ENCODE data around the gene PRPS1L1.

The PRPS1L1 gene

GRCh38 chr7:18030758-18031157 is 3.1 kb upstream of the PRPS1L1 start:
- Mint-ChIP-seq H3K27me3 (no peaks in the 10 kb centered on the region), H3K4me3 (no peak overlapping the region), H3K36me3 (no peaks in the 10 kb centered on the region), H3K4me1 (no peaks in the 10 kb centered on the region), H3K9me3 (no peaks in the 10 kb centered on the region), H3K27ac (no peak overlapping the region)

GRCh38 chr7:18020138-18020715 is 7.4 kb downstream of the PRPS1L1 start:
- Mint-ChIP-seq H3K27me3 (peaks cover 12% of the 10 kb centered on the region), H3K9me3 (peaks cover 3% of the 10 kb centered on the region), H3K27ac (no peak overlapping the region), H3K4me1 (no peaks in the 10 kb centered on the region), H3K4me3 (no peak overlapping the region), H3K36me3 (no peaks in the 10 kb centered on the region)

- Mint-ChIP-seq H3K36me3 (no peaks in the 10 kb centered on the region), H3K27me3 (peaks cover 15% of the 10 kb centered on the region), H3K4me1 (no peaks in the 10 kb centered on the region), H3K9me3 (peaks cover 3% of the 10 kb centered on the region), H3K27ac (no peak overlapping the region), H3K4me3 (no peak overlapping the region)
Observed at GRCh38 chr7:18019555-18019954, 8.1 kb downstream of the PRPS1L1 start.

- H3K9me3 Mint-ChIP-seq = peaks cover 3% of the 10 kb centered on the region
- H3K4me3 Mint-ChIP-seq = no peak overlapping the region
- H3K27me3 Mint-ChIP-seq = peaks cover 20% of the 10 kb centered on the region
- H3K36me3 Mint-ChIP-seq = no peaks in the 10 kb centered on the region
- H3K4me1 Mint-ChIP-seq = no peaks in the 10 kb centered on the region
- H3K27ac Mint-ChIP-seq = no peak overlapping the region
Observed at GRCh38 chr7:18018296-18019215, 9.1 kb downstream of the PRPS1L1 start.

GRCh38 chr7:18016547-18017444 is 10.8 kb downstream of the PRPS1L1 start:
- Mint-ChIP-seq H3K4me1 (no peaks in the 10 kb centered on the region), H3K9me3 (no peaks in the 10 kb centered on the region), H3K27ac (no peak overlapping the region), H3K36me3 (no peaks in the 10 kb centered on the region), H3K4me3 (no peak overlapping the region), H3K27me3 (peaks cover 16% of the 10 kb centered on the region)

- Mint-ChIP-seq H3K27ac (no peak overlapping the region), H3K36me3 (no peaks in the 10 kb centered on the region), H3K4me1 (no peaks in the 10 kb centered on the region), H3K27me3 (peaks cover 15% of the 10 kb centered on the region), H3K4me3 (no peak overlapping the region), H3K9me3 (no peaks in the 10 kb centered on the region)
Observed at GRCh38 chr7:18013936-18014335, 13.7 kb downstream of the PRPS1L1 start.

GRCh38 chr7:18004372-18004771 is 23.3 kb downstream of the PRPS1L1 start:
- Mint-ChIP-seq H3K27me3 (no peaks in the 10 kb centered on the region), H3K4me1 (no peaks in the 10 kb centered on the region), H3K4me3 (no peak overlapping the region), H3K27ac (no peak overlapping the region), H3K36me3 (no peaks in the 10 kb centered on the region), H3K9me3 (peaks cover 5% of the 10 kb centered on the region)

- Mint-ChIP-seq H3K9me3 (peaks cover 5% of the 10 kb centered on the region), H3K4me3 (no peak overlapping the region), H3K4me1 (no peaks in the 10 kb centered on the region), H3K27ac (no peak overlapping the region), H3K36me3 (no peaks in the 10 kb centered on the region), H3K27me3 (peaks cover 2% of the 10 kb centered on the region)
Observed at GRCh38 chr7:18003286-18003994, 24.2 kb downstream of the PRPS1L1 start.

- Mint-ChIP-seq H3K9me3 (peaks cover 5% of the 10 kb centered on the region), H3K4me1 (no peaks in the 10 kb centered on the region)
Observed at GRCh38 chr7:17998692-17999091, 29.0 kb downstream of the PRPS1L1 start.

GRCh38 chr7:17996442-17997223 is 31.0 kb downstream of the PRPS1L1 start:
- H3K9me3 Mint-ChIP-seq = peaks cover 5% of the 10 kb centered on the region
- H3K4me1 Mint-ChIP-seq = no peaks in the 10 kb centered on the region
- no peak overlapping the region for H3K27ac Mint-ChIP-seq
- no peak overlapping the region for H3K4me3 Mint-ChIP-seq
- no peaks in the 10 kb centered on the region for H3K36me3 Mint-ChIP-seq
- H3K27me3 Mint-ChIP-seq = peaks cover 3% of the 10 kb centered on the region

More at GRCh38 chr7:17998692-17999091, 29.0 kb downstream of the PRPS1L1 start:
- peaks cover 3% of the 10 kb centered on the region for H3K27me3 Mint-ChIP-seq
- no peaks in the 10 kb centered on the region for H3K36me3 Mint-ChIP-seq
- H3K27ac Mint-ChIP-seq = no peak overlapping the region
- H3K4me3 Mint-ChIP-seq = no peak overlapping the region

GRCh38 chr7:17996040-17996439 is 31.6 kb downstream of the PRPS1L1 start:
- Mint-ChIP-seq H3K27me3 (peaks cover 3% of the 10 kb centered on the region), H3K27ac (no peak overlapping the region), H3K4me3 (no peak overlapping the region), H3K36me3 (no peaks in the 10 kb centered on the region), H3K9me3 (peaks cover 2% of the 10 kb centered on the region), H3K4me1 (no peaks in the 10 kb centered on the region)

GRCh38 chr7:17994079-17994850 is 33.4 kb downstream of the PRPS1L1 start:
- Mint-ChIP-seq H3K36me3 (no peaks in the 10 kb centered on the region), H3K4me3 (no peak overlapping the region), H3K27ac (no peak overlapping the region), H3K27me3 (peaks cover 4% of the 10 kb centered on the region), H3K9me3 (no peaks in the 10 kb centered on the region), H3K4me1 (no peaks in the 10 kb centered on the region)

- no peaks in the 10 kb centered on the region for H3K9me3 Mint-ChIP-seq
- H3K27ac Mint-ChIP-seq = no peak overlapping the region
- H3K4me3 Mint-ChIP-seq = no peak overlapping the region
- peaks cover 8% of the 10 kb centered on the region for H3K27me3 Mint-ChIP-seq
- H3K4me1 Mint-ChIP-seq = no peaks in the 10 kb centered on the region
- H3K36me3 Mint-ChIP-seq = no peaks in the 10 kb centered on the region
Observed at GRCh38 chr7:17991866-17992648, 35.6 kb downstream of the PRPS1L1 start.
